Measurements from ENCODE around the gene ARF1.

Gene ARF1

DNA sequence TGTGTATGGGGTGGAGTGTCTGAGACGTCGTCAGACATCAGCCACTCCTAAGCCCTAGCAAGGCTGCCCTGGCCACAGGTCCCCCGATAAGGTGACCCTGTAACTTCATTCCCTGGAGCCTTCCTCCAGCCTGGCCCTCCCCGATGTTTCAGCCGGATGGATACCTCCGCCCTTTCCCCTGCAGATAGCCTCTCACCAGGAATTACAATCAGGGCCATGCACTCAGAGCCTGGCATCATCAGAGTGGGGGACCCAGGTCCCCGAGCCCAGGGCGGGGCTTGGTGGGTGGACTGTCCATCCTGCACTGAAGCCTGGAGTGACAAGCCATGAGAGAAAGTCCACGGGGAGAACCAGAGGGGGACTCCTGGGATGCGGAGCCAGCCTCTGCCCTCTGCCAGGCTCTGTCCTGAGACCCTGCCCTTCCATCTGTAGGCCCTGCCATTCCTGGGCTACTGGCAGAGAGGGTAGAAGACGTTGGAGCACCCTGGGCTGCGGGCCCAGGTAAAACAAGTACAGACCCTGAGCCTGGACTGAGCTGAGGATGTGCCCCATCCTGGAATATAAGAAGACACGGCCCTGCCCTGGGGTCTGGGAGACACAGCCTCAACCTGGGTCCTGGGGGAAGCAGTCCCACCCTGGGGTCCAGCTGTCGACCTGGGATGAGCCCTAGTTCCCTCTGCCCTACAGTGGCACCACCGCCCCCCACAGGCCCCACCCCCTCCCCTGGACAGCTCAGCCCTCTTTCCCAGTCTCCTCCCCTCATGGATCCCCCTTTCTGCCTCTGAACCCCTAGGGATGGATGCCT is 16.8 kb upstream of the ARF1 start:
- no peak for TF ChIP-seq CTCF (IDR thresholded peaks at IDR 0.05; ENCODE audit: low read depth, low read length, missing control alignments)
- H3K4me3 ChIP-seq (ENCODE audit: low read depth, low read length): no peak overlapping the region
- no peak for DNase-seq (ENCODE audit: low read depth)

DNA sequence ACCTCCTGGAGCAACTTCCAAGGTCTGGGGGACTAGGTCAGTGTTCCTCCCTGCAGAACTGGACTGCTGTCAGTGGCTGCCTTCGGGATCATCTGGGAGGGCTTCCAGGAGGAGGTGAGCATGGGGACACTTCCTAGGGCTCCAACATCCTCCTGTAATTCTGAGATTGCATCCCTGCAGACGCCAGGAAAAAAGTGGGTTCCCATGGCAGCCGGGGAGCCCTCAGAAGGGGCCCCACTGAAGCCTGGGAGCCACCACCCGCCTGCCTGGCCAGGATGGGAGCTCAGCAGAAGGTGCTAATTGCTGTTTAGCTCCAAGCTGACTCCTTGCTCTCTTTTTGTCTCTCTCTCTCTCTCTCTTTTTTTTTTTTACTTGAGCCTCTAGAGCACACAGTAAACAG is 16.1 kb upstream of the ARF1 start:
- no peak for TF ChIP-seq CTCF (IDR thresholded peaks at IDR 0.05; ENCODE audit: low read depth, low read length, missing control alignments)

DNA sequence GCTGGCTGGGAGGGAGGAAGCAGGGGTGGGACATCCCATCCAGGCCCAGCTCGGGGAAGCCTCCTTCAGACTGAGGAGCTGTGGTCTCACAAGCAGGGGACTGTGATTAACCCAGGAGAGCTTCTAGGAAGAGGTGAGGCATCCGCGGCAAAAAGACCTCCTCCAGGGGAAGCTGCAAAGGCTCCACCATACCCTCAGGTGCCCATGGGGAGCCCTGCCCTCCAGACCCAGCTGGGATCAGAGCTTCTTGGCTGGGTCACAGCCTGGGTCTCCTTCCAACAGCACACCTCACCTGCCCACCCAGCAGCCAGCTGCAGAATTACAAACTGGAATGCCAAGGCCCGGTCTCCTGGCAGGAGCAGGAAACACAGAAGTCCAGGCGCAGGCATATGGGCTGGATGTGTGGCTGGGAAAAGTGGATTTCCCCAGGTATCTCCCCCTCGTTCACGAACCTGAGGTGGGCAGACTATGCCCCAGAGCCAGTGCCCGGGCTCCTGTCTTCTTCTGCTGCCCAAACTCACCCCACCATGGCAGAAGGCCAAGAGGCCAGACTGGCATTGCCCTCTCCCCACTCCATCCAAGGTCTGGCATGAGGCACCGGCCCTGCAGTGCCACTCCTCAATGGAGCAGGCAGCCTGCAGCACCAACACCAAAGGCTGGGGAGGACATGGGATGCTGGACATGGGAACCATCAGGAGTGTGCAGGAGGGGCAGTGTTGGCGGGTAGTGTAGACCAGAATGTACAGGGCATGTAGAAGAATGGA is 15.4 kb upstream of the ARF1 start:
- no peak for TF ChIP-seq CTCF (IDR thresholded peaks at IDR 0.05; ENCODE audit: low read depth, low read length, missing control alignments)
- no peak for DNase-seq (ENCODE audit: low read depth)
- H3K4me3 ChIP-seq (ENCODE audit: low read depth, low read length): no peak overlapping the region

More for the DNA sequence above, 16.1 kb upstream of the ARF1 start:
- DNase-seq (ENCODE audit: low read depth): no peak
- no peak overlapping the region for H3K4me3 ChIP-seq (ENCODE audit: low read depth, low read length)

DNA sequence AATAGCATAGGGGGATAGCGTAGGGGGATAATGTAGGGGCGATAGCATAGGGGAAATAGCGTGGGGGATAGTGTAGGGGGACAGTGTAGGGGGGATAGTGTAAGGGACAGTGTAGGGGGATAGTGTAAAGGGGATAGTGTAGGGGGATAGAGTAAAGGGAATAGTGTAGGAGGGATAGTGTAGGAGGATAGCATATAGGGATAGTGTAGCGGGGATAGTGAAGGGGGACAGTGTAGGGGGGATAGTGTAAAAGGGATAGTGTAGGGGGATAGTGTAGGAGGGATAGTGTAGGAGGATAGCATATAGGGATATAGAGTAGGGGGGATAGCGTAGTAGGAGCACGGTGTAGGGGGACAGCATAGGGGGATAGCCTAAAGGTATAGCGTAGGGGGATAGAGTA is 14.1 kb upstream of the ARF1 start:
- H3K4me3 ChIP-seq (ENCODE audit: low read depth, low read length): no peak overlapping the region
- no peak for DNase-seq (ENCODE audit: low read depth)
- no peak for TF ChIP-seq CTCF (IDR thresholded peaks at IDR 0.05; ENCODE audit: low read depth, low read length, missing control alignments)

DNA sequence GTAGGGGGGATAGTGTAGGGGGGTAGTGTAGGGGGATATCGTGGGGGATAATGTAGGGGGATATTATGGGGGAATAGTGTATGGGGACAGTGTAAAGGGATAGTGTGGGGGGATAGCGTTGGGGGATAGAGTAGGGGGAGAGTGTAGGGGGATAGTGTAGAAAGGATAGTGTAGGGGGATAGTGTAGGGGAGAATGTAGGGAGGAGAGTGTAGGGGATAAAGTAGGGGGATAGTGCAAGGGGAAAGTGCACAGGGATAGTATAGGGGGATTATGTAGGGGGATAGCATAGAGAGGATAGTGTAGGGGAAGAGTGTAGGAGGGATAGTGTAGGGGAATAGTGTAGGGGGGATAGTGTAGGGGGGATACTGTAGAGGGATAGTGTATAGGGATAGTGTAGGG is 12.3 kb upstream of the ARF1 start:
- no peak for DNase-seq (ENCODE audit: low read depth)
- H3K4me3 ChIP-seq (ENCODE audit: low read depth, low read length): no peak overlapping the region
- TF ChIP-seq CTCF (IDR thresholded peaks at IDR 0.05; ENCODE audit: low read depth, low read length, missing control alignments): no peak

GRCh38 chr1:228070851-228071250 is 11.7 kb upstream of the ARF1 start:
- DNase-seq (ENCODE audit: low read depth): no peak
- TF ChIP-seq CTCF (IDR thresholded peaks at IDR 0.05; ENCODE audit: low read depth, low read length, missing control alignments): no peak
- H3K4me3 ChIP-seq (ENCODE audit: low read depth, low read length): no peak overlapping the region
